GM13977 (cell line): ENCODE results near the gene ALG12.

Experiments
- DNase-seq: peaks from one replicate; pipeline ENCODE4 v3.0.0; 2012; ENCODE audit warnings: low spot score
- in situ Hi-C: fragments of 300-500 bp; cut with MboI; formaldehyde crosslinking; loops from one replicate; pipeline ENCODE4 v1.12.0; 2022; ENCODE audit warnings: low sequenced_read_pairs, low pct_unique_long_range_greater_than_20kb, mixed read lengths, inconsistent platforms; ENCODE audit not compliant: unreplicated experiment
- TF ChIP-seq, protein P1 (sequence below): IDR thresholded peaks from 2 replicates; pipeline ENCODE4 v1.5.1; 2012; ENCODE audit warnings: mild to moderate bottlenecking, control low read depth; ENCODE audit not compliant: insufficient read depth; ENCODE audit errors: extremely low read depth, missing control alignments

The ALG12 gene

GRCh38 chr22:49934160-49934890 lies 16.1 kb upstream of the ALG12 start:
- TF ChIP-seq, protein P1, sequence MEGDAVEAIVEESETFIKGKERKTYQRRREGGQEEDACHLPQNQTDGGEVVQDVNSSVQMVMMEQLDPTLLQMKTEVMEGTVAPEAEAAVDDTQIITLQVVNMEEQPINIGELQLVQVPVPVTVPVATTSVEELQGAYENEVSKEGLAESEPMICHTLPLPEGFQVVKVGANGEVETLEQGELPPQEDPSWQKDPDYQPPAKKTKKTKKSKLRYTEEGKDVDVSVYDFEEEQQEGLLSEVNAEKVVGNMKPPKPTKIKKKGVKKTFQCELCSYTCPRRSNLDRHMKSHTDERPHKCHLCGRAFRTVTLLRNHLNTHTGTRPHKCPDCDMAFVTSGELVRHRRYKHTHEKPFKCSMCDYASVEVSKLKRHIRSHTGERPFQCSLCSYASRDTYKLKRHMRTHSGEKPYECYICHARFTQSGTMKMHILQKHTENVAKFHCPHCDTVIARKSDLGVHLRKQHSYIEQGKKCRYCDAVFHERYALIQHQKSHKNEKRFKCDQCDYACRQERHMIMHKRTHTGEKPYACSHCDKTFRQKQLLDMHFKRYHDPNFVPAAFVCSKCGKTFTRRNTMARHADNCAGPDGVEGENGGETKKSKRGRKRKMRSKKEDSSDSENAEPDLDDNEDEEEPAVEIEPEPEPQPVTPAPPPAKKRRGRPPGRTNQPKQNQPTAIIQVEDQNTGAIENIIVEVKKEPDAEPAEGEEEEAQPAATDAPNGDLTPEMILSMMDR, result no peak
- DNase-seq, result no peak
- in situ Hi-C loops, result loop anchor here (25.0 kb wide), 1 partner anchor 103 kb away; no protein-coding TSS in a partner anchor

DNA sequence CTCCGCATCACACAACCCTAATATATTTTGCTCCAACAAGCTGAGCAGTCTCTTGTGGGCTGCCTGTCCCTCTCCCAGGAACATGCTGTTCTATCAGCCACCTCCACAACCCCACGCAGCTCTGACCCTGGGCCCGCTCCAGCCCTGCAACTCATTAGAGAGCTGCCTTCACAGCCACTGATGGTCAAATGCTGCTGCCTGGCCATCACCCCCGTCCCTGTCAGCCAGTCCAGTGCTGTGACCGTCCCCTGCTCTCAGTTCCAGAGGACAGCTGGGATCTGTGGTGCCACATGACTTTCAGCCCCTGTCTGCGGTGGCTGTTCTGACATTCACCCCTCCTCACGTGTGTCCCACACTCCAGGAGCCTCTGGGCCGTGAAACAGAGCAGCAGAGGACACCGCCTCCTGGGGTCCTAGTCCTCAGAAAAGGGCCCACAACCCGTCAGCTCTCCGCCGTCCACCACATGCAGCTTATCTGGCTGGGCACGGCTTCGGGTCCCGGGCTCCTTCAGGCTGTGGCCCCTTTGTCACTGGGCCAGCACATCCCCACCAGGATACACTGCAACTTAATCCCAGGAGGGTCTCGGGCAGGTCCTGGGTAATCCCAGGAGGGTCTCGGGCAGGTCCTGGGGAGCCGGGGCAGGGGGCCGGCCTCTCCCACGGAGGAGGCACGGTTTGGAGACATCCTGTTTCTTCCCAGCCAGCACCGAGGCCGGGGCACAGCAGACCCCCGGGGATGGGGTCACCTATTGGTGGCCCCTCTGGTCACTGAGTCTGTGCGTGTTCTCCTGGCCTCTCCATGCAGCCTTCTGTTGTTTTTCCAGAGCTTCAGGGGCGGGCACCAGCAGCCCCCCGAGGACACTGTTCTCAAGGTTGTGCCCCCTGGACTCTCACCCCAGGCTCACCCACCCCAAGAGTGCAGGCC lies 15.3 kb upstream of the ALG12 start:
- no peak for DNase-seq
- TF ChIP-seq, protein P1, result no peak
- in situ Hi-C loops, result loop anchor here (25.0 kb wide), 1 partner anchor 104 kb away; no protein-coding TSS in a partner anchor

DNA sequence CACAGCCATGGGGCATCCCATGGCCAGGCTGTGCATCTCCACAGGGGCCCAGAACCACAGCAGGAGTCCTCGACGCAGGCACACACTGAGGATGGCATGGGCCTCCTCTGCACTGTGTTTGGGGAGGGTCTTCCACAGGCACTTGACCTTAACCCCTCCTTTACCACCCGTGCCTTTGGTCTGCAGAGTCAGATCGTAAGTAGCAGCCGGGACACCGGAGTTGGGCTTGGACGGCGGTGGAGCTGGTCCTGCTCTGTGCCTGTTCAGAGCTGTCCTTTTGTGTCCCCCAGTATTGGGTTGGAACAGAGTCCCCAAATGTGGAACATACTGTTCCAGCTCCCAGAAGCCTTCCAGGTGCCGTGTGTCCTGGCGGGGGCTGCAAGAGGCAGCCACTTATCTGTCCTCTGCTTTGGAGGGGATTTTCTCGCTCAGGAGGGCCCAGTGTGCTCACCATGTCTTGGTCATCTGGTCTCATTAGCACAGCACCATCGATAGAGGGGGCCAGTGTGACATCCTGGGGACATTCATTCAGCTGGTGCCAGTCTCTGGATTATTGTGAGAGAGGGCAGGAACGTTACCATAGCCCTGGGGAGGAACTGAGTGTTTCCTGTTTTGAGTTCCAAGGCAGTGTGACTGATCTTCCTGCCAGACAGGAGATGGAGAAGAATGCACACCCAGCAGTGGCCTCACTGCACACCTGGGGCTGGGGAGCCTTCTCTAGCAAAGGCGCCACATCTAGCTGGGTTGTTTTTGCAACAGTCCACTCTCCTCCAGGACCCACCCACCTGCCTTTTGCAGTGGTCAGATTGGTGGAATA lies 12.6 kb upstream of the ALG12 start:
- TF ChIP-seq, protein P1, result peak; percentile 81
- DNase-seq, result peak; percentile 79
- in situ Hi-C loops, result loop anchor here (25.0 kb wide), 1 partner anchor 106 kb away; no protein-coding TSS in a partner anchor

- in situ Hi-C loops, result loop anchor here (25.0 kb wide), 1 partner anchor 107 kb away; no protein-coding TSS in a partner anchor
- TF ChIP-seq, protein P1, result no peak
- no peak for DNase-seq
These were observed 11.8 kb upstream of the ALG12 start for GRCh38 chr22:49929994-49930575.

- in situ Hi-C loops, result loop anchor here (25.0 kb wide), 1 partner anchor 108 kb away; no protein-coding TSS in a partner anchor
- peak; percentile 90 for DNase-seq
- TF ChIP-seq, protein P1, result peak; percentile 95
These were observed 11.2 kb upstream of the ALG12 start for GRCh38 chr22:49929211-49929979.
